Neutrophil (primary cell): ENCODE measurements around the gene NUP133.

Experiments used
- H3K27ac ChIP-seq: fragments of 200-600 bp; sonication (generic); 2 replicates; pipeline ENCODE4 v1.5.1; 2016; ENCODE audit warnings: mild to moderate bottlenecking, moderate library complexity
- H3K27me3 ChIP-seq: fragments of 200-600 bp; sonication (generic); 2 replicates; pipeline ENCODE4 v1.6.0; 2016; ENCODE audit warnings: mild to moderate bottlenecking
- H3K36me3 ChIP-seq: fragments of 200-600 bp; sonication (generic); 2 replicates; pipeline ENCODE4 v1.5.1; 2017
- H3K4me1 ChIP-seq, 2 experiments: fragments of 200-600 bp in 1 of 2; sonication (generic) in 1 of 2; 1 replicate in 1 of 2; 2 replicates in 1 of 2; pipeline versions ENCODE4 v1.5.1 to v1.6.1; 2013 to 2016; ENCODE audit warnings: low read depth in 1 of 2, low read length in 1 of 2, mild to moderate bottlenecking in 1 of 2, moderate library complexity in 1 of 2; ENCODE audit not compliant: control insufficient read depth in 1 of 2, insufficient read depth in 1 of 2
- H3K4me3 ChIP-seq, 2 experiments: fragments of 200-600 bp in 1 of 2; sonication (generic) in 1 of 2; 1 replicate in 1 of 2; 2 replicates in 1 of 2; pipeline ENCODE4 v1.5.1; 2013 to 2016; ENCODE audit warnings: low read depth in 1 of 2, low read length in 1 of 2, mild to moderate bottlenecking in 1 of 2, moderate library complexity in 1 of 2
- H3K9me3 ChIP-seq: fragments of 200-600 bp; sonication (generic); 2 replicates; pipeline ENCODE4 v1.5.1; 2016
- CTCF ChIP-seq: fragments of 200-600 bp; sonication (generic); IDR thresholded peaks from 2 replicates; pipeline ENCODE4 v1.5.1; 2016; ENCODE audit warnings: antibody characterized with exemption

Gene NUP133

DNA sequence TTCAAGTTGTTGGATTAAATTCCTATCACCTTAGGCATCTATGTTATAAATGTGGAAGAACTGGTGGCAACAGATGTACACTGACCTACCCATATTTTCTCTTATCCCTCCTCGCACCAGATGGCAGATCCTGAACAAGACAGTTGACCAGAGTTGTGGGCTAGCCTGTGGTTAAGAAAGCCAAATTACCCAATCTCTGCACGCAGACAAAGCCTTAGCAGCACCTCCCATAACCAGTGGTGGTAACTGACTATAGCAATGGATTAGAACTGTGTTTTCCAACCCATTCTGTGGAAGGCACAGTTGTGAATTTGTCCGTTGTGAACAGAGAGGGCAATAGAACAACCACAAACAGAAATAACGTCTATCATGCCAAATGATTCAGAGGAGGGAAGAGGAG lies 29.8 kb upstream of the NUP133 start:
- H3K9me3 ChIP-seq: no peaks in the 10 kb centered on the region
- peaks cover 77% of the 10 kb centered on the region for H3K36me3 ChIP-seq
- no peak overlapping the region for H3K27ac ChIP-seq
- no peak overlapping the region for H3K4me3 ChIP-seq
- peaks cover 8 to 9% of the 10 kb centered on the region in 2 experiments for H3K4me1 ChIP-seq
- no peak for TF ChIP-seq CTCF
- H3K27me3 ChIP-seq: no peaks in the 10 kb centered on the region

GRCh38 chr1:229536982-229537381 lies 28.8 kb upstream of the NUP133 start:
- TF ChIP-seq CTCF: no peak
- H3K27me3 ChIP-seq: no peaks in the 10 kb centered on the region
- H3K36me3 ChIP-seq: peaks cover 76% of the 10 kb centered on the region
- peaks cover 8 to 9% of the 10 kb centered on the region in 2 experiments for H3K4me1 ChIP-seq
- no peaks in the 10 kb centered on the region for H3K9me3 ChIP-seq
- no peak overlapping the region for H3K27ac ChIP-seq
- no peak overlapping the region for H3K4me3 ChIP-seq

- H3K4me1 ChIP-seq: peaks cover 8 to 9% of the 10 kb centered on the region in 2 experiments
- no peaks in the 10 kb centered on the region for H3K9me3 ChIP-seq
- TF ChIP-seq CTCF: no peak
- no peak overlapping the region for H3K27ac ChIP-seq
- H3K27me3 ChIP-seq: no peaks in the 10 kb centered on the region
- H3K4me3 ChIP-seq: no peak overlapping the region
- H3K36me3 ChIP-seq: peaks cover 80% of the 10 kb centered on the region
Measured at GRCh38 chr1:229535230-229535629, 27.1 kb upstream of the NUP133 start.

- Histone ChIP-seq H3K4me1 (no peaks in the 10 kb centered on the region), H3K27ac (no peak overlapping the region), H3K36me3 (peaks cover 79% of the 10 kb centered on the region), H3K27me3 (no peaks in the 10 kb centered on the region), H3K9me3 (no peaks in the 10 kb centered on the region), H3K4me3 (no peak overlapping the region)
- TF ChIP-seq CTCF: no peak
Measured at GRCh38 chr1:229531326-229531725, 23.2 kb upstream of the NUP133 start.

DNA sequence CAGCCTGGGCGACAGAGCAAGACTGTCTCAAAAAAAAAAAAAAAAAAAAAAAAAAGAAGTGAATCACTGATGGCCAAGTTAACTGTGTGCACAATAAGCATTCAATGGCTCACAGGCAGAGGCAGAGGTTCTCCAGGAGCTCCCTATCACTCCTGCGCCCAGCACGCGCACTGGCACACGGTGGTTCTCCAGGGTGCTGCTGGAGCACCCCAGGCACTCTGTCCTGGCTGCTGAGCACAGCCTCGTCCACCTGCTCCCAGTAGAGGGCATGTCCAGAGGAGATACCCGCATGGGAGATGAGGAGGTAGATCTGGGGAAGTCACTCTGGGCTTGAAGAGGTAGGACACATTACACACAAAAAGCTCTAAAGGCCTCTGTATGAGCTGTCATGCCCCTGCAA lies 21.5 kb upstream of the NUP133 start:
- H3K9me3 ChIP-seq: no peaks in the 10 kb centered on the region
- H3K27me3 ChIP-seq: no peaks in the 10 kb centered on the region
- no peak overlapping the region for H3K4me3 ChIP-seq
- no peaks in the 10 kb centered on the region for H3K4me1 ChIP-seq
- peaks cover 85% of the 10 kb centered on the region for H3K36me3 ChIP-seq
- no peak for TF ChIP-seq CTCF
- no peak overlapping the region for H3K27ac ChIP-seq

- peaks cover 95% of the 10 kb centered on the region for H3K36me3 ChIP-seq
- no peaks in the 10 kb centered on the region for H3K9me3 ChIP-seq
- no peak overlapping the region for H3K4me3 ChIP-seq
- no peak for TF ChIP-seq CTCF
- no peak overlapping the region for H3K27ac ChIP-seq
- no peaks in the 10 kb centered on the region for H3K4me1 ChIP-seq
- H3K27me3 ChIP-seq: no peaks in the 10 kb centered on the region
Measured at GRCh38 chr1:229526695-229527094, 18.6 kb upstream of the NUP133 start.
